ENCODE measurements around the gene CD44.

CD44 gene

DNA sequence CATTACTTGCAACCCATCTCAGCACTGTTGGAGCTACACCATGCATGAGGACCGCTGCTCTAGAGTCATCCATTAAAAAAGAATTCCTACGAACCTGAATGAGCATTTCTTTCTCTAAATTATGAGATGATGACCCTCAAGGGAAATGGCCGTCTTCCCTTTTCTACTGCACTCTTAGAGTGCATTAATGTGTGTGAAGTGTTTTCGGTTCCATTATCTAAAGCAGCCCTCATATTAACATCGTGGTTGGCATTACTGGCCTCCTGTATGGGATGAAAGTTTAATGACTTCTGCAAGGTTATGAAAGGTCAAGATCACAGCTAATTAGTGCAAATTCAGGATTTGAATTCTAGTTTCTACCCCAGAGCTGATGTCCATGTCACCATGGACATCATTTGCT, 16.7 kb downstream of the CD44 start:
- H3K27ac ChIP-seq, result no peak overlapping the region
- H3K9me3 ChIP-seq (ENCODE audit: low read depth, low read length), result no peaks in the 10 kb centered on the region
- H3K9ac ChIP-seq (ENCODE audit: insufficient read length), result no peak overlapping the region
- H3K36me3 ChIP-seq (ENCODE audit: insufficient read depth, low read length), result no peaks in the 10 kb centered on the region
- TF ChIP-seq FOXP2 (optimal IDR thresholded peaks at IDR 0.05; ENCODE audit: control extremely low read depth, extremely low read length, insufficient read depth), result no peak
- no peak for TF ChIP-seq EZH2 (IDR thresholded peaks at IDR 0.05)
- no peak for TF ChIP-seq POLR2AphosphoS5 (IDR thresholded peaks at IDR 0.05; ENCODE audit: borderline replicate concordance, low read depth, low read length)
- no peak overlapping the region for H3K4me3 ChIP-seq
- DNase-seq (ENCODE audit: low read depth, low spot score), result no peak

DNA sequence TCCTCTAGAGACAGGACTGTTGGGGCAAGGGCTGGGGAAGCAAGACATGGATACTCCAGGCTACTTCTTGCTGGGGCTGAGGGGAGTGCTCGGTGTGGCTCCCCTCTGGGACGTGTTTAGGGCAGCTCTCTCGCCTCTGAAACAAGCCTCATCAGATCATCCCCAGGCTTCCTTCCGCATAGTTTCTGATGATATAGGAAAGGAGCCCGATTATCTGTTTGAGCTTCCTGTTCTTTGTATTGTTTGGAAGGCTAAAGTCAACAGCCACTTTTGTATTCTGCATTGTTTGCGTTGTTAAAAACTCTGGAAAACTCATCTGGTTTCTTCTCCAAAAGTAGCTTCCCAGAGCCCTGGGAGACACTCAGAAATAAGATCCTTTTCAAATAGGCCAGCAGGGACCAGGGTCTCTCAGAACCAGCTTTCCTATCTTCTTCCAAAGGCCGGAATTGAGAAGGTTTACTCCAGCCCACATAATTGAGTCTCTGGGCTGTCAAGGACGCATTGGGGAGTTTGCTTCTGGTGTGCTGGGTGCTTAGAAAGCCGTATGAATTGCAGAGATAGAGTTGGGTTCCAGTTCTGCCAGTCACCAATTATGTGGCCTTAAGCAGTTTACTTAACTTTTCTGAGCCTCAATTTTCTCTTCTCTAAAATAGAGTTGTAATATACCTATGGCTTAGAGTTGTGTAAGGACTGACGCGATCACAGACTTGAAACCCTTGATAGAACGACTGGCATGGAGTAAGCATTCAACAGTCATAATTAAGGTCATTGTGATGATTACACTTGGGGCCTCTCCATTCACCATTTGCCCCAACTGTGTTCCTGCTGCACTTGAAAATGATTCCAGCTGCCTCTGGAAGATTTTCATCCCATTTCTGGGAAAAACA, 19.1 kb downstream of the CD44 start:
- DNase-seq (ENCODE audit: low read depth, low spot score), result no peak
- Histone ChIP-seq H3K9me3 (ENCODE audit: low read depth, low read length) (no peaks in the 10 kb centered on the region), H3K27ac (no peak overlapping the region), H3K36me3 (ENCODE audit: insufficient read depth, low read length) (no peaks in the 10 kb centered on the region), H3K9ac (ENCODE audit: insufficient read length) (no peak overlapping the region), H3K4me3 (no peak overlapping the region)
- no peak for TF ChIP-seq POLR2AphosphoS5 (IDR thresholded peaks at IDR 0.05; ENCODE audit: borderline replicate concordance, low read depth, low read length)
- TF ChIP-seq FOXP2 (optimal IDR thresholded peaks at IDR 0.05; ENCODE audit: control extremely low read depth, extremely low read length, insufficient read depth), result no peak

DNA sequence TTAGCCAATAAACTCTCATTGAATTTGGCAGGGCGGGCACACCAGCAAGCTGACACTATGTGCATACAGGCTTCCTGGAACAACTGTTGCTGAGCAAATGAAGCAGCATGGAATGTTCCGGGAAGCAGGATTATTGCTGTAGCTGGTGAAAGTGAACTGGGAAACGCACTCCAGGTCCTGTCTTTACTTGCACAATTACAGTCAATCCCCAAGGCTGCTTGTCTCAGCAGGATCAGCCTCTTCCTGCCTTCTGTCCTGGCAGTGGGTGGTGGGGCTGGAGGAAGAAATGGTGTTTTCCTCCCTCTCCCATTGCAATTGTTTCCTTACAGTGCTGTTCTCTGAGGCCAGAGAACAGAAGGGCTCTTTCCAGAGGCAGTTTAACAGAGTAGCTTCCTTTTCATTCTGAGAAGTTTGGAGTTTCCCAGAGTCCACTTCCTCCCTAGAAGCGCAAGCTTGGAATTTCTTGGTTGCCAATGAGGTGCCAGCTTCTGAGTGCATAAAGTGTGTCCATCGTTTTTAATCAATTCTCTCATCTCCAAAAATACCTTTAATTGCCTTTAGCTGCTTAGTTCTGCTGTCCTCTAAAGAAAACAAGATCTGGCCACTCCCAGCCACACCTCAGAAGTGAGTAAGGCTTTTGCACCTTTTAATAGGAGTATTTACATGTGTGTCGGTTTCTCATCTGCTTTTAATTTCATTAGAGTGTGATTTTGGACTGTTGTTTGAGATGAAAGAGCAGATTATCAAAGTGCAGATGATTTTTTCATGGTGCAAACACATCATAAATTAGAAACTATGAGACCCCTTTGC, 19.9 kb downstream of the CD44 start:
- no peak for DNase-seq (ENCODE audit: low read depth, low spot score)
- Histone ChIP-seq H3K9me3 (ENCODE audit: low read depth, low read length) (no peaks in the 10 kb centered on the region), H3K4me3 (no peak overlapping the region), H3K9ac (ENCODE audit: insufficient read length) (no peak overlapping the region), H3K36me3 (ENCODE audit: insufficient read depth, low read length) (no peaks in the 10 kb centered on the region), H3K27ac (no peak overlapping the region)
- no peak for TF ChIP-seq POLR2AphosphoS5 (IDR thresholded peaks at IDR 0.05; ENCODE audit: borderline replicate concordance, low read depth, low read length)
- no peak for TF ChIP-seq EZH2 (IDR thresholded peaks at IDR 0.05)
- no peak for TF ChIP-seq FOXP2 (optimal IDR thresholded peaks at IDR 0.05; ENCODE audit: control extremely low read depth, extremely low read length, insufficient read depth)

DNA sequence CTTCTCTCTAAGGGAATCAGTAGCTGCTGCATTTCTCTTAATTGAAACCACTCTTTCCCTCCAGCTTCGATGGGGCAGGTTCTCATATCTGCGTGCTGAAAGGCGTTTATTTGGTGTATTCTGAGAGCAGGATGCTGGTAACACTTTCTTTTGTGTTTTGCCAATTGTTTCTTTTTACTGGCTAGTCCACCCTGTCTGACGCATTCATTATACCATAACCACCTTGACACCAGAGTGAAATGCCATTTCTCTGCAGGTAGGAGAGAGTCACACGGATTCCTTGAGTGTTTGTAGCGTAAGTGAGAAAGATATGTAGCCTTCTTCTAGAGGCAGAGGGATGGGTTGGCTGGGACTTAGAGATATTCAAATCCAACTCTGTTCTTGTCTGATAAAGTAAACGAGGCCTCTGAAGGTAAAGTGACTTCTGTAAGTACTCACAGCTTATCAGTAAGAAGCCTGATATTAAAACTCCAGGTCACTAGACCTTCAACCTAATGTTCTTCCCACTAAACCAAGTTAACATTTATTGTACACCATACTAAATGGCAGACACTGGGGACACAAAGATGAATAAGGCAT, 21.4 kb downstream of the CD44 start:
- no peak for DNase-seq (ENCODE audit: low read depth, low spot score)
- no peaks in the 10 kb centered on the region for H3K36me3 ChIP-seq (ENCODE audit: insufficient read depth, low read length)
- no peak overlapping the region for H3K4me3 ChIP-seq
- no peaks in the 10 kb centered on the region for H3K9me3 ChIP-seq (ENCODE audit: low read depth, low read length)
- no peak overlapping the region for H3K9ac ChIP-seq (ENCODE audit: insufficient read length)
- TF ChIP-seq FOXP2 (optimal IDR thresholded peaks at IDR 0.05; ENCODE audit: control extremely low read depth, extremely low read length, insufficient read depth) (no peak), EZH2 (IDR thresholded peaks at IDR 0.05) (no peak), POLR2AphosphoS5 (IDR thresholded peaks at IDR 0.05; ENCODE audit: borderline replicate concordance, low read depth, low read length) (no peak)
- no peak overlapping the region for H3K27ac ChIP-seq

DNA sequence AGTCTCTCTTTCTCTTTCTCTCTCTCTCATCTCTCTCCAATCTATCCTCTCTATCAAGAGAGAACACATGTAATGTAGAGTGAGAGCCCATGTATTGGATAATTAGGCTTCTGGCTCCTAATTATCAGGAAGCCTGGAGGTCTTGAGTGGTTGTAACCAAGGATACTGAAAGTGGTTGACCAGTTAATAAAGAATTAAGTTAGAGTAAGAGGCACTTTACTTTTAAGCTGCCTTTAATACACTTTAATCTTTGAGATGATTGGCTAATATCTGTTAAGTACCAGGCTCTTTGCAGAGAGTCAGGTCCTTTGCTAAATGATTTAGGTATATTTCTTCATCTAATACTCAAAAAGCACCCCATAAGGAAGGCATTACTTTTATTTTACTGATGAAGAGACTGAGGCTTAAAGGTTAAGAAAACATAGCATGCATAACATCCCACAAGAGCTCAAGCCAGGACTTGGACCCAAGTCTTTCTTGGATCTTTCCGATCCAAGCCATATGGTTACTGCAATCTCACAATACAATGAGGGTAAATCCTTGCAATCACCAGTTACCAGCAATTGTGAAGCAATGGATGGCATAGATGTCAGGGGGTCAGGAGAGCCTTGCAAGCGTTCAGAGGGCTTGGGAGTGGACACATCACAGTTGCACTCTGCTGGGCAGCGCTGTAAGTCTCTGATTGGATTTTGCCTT, 22.1 kb downstream of the CD44 start:
- DNase-seq (ENCODE audit: low read depth, low spot score), result no peak
- no peak overlapping the region for H3K4me3 ChIP-seq
- TF ChIP-seq POLR2AphosphoS5 (IDR thresholded peaks at IDR 0.05; ENCODE audit: borderline replicate concordance, low read depth, low read length) (no peak), EZH2 (IDR thresholded peaks at IDR 0.05) (no peak)
- H3K27ac ChIP-seq, result no peak overlapping the region
- no peaks in the 10 kb centered on the region for H3K9me3 ChIP-seq (ENCODE audit: low read depth, low read length)
- H3K9ac ChIP-seq (ENCODE audit: insufficient read length), result no peak overlapping the region
- H3K36me3 ChIP-seq (ENCODE audit: insufficient read depth, low read length), result no peaks in the 10 kb centered on the region

DNA sequence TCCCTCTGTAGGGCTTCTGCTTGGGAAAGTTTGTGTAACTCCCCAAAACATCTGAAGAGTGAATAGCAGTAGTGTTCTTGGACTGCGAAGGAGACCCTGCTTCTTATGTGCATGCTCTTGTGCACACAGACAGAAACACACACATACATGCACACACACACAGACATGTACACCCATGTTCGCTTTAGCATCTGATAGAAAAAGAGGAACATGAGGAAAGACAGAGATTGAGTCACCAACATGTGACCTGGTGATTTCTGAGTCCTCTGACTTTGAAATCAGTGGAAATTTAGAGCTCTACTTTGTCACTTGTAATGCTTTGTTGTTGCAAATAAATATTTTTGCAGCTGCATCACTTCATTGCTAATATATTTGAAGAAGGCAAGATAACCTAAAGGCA, 23.8 kb downstream of the CD44 start:
- Histone ChIP-seq H3K27ac (no peak overlapping the region), H3K4me3 (no peak overlapping the region), H3K36me3 (ENCODE audit: insufficient read depth, low read length) (no peaks in the 10 kb centered on the region), H3K9me3 (ENCODE audit: low read depth, low read length) (no peaks in the 10 kb centered on the region), H3K9ac (ENCODE audit: insufficient read length) (no peak overlapping the region)
- TF ChIP-seq FOXP2 (optimal IDR thresholded peaks at IDR 0.05; ENCODE audit: control extremely low read depth, extremely low read length, insufficient read depth), result no peak
- TF ChIP-seq POLR2AphosphoS5 (IDR thresholded peaks at IDR 0.05; ENCODE audit: borderline replicate concordance, low read depth, low read length), result no peak
- no peak for TF ChIP-seq EZH2 (IDR thresholded peaks at IDR 0.05)
- no peak for DNase-seq (ENCODE audit: low read depth, low spot score)

DNA sequence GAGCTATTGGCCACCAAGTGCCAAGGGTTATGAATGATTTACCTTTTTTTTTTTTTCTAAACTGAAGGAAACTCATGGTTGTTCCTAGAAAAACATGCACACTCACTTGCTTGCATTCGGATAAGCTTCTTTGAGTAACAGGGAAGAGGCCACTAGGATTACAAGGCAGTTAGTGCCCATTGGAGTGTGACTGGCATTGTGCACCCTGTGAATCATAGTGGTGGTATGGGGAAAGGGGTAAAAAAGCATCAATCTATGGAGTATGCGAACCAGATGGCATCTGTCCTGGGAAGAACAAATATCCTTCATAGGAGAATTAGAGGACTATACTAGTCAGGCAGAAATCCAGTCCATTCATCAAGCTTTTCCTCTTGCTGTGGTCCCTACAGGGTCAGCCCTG, 24.2 kb downstream of the CD44 start:
- Histone ChIP-seq H3K9me3 (ENCODE audit: low read depth, low read length) (no peaks in the 10 kb centered on the region), H3K4me3 (no peak overlapping the region), H3K27ac (no peak overlapping the region), H3K9ac (ENCODE audit: insufficient read length) (no peak overlapping the region), H3K36me3 (ENCODE audit: insufficient read depth, low read length) (no peaks in the 10 kb centered on the region)
- no peak for DNase-seq (ENCODE audit: low read depth, low spot score)
- no peak for TF ChIP-seq FOXP2 (optimal IDR thresholded peaks at IDR 0.05; ENCODE audit: control extremely low read depth, extremely low read length, insufficient read depth)
- no peak for TF ChIP-seq EZH2 (IDR thresholded peaks at IDR 0.05)
- no peak for TF ChIP-seq POLR2AphosphoS5 (IDR thresholded peaks at IDR 0.05; ENCODE audit: borderline replicate concordance, low read depth, low read length)

Measured in SK-N-MC (cell line).